Lower leg skin (tissue), 4 donors: ENCODE results near the gene SNRNP70. TPM values are rescaled to one million over a fixed set of nuclear protein-coding genes. Genes with fewer than 3 reads are reported as not detected.

Experiments
- DNase-seq, 2 donors: peaks; one replicate each; pipeline ENCODE4 v3.0.0-alpha.2; 2019; ENCODE audit warnings: low spot score in 2 of 2
- H3K4me3 ChIP-seq: fragments of 200-600 bp; sonication (generic); 2 replicates; pipeline ENCODE4 v1.5.1; 2017; ENCODE audit warnings: mild to moderate bottlenecking, low read depth; ENCODE audit not compliant: poor library complexity, severe bottlenecking
- CTCF ChIP-seq, 3 donors: fragments of 450-650 bp; IDR thresholded peaks; one replicate each; pipeline ENCODE4 v1.5.1; 2016; ENCODE audit warnings: antibody characterized with exemption in 3 of 3, mild to moderate bottlenecking in 3 of 3, moderate library complexity in 2 of 3
- POLR2A ChIP-seq, 2 donors: fragments of 450-650 bp; IDR thresholded peaks; one replicate each; pipeline ENCODE4 v1.6.1; 2016 to 2017; ENCODE audit warnings: antibody characterized with exemption in 2 of 2, mild to moderate bottlenecking in 1 of 2, moderate library complexity in 1 of 2
- WGBS, 2 donors: methylation state at CpG; one replicate each; pipeline ENCODE4 v1.1.5; 2018; 5-methylcytosine and 5-hydroxymethylcytosine counted together
- intact Hi-C: fragments of 100-400 bp; cut with DNase I; formaldehyde crosslinking; loops from one replicate; pipeline ENCODE4 v1.15.0; 2023; ENCODE audit warnings: low total_unique reads
- total RNA-seq, 4 donors: library from RNA; depleted of rRNA; stranded (reverse); fragments of >200 nt; gene quantifications; one replicate each; pipeline ENCODE4 v1.1.0, GENCODE V29; 2016

Gene SNRNP70
- total RNA-seq, 4 donors from 2014 or later: 172 to 375 (median 285) TPM

- TF ChIP-seq POLR2A (IDR thresholded peaks at IDR 0.05) (no peak), CTCF (IDR thresholded peaks at IDR 0.05) (no peak)
- 1 to 2% methylated on average over 31 to 58 of the region's 66 CpGs for WGBS, 2 donors
- intact Hi-C loops: no loop called here
- DNase-seq: peak in 1 of 2 donors; percentile 90
- peak within 1 kb of the TSS; percentile 52 for H3K4me3 ChIP-seq
These were observed 28.7 kb downstream of the SNRNP70 start, which contains the start of gene LIN7B for GRCh38 chr19:49113762-49114629. Gene LIN7B, plus strand, starts transcription at chr19:49114370. Its CDS starts 35 bp downstream, at chr19:49114405.

- 14 to 16% methylated on average over 25 to 39 of the region's 68 CpGs for WGBS, 2 donors
- H3K4me3 ChIP-seq: peak overlapping the region; percentile 52
- TF ChIP-seq CTCF (IDR thresholded peaks at IDR 0.05): no peak
- TF ChIP-seq POLR2A (IDR thresholded peaks at IDR 0.05): no peak
- DNase-seq: peak; percentile 52 to 91
- intact Hi-C loops: no loop called here
These were observed 29.5 kb downstream of the SNRNP70 start for GRCh38 chr19:49114630-49115363.

GRCh38 chr19:49116544-49116943 is 31.3 kb downstream of the SNRNP70 start:
- no peak overlapping the region for H3K4me3 ChIP-seq
- TF ChIP-seq CTCF (IDR thresholded peaks at IDR 0.05) (no peak), POLR2A (IDR thresholded peaks at IDR 0.05) (no peak)
- 58 to 75% methylated on average over 1 of the region's 1 CpG for WGBS, 2 donors
- intact Hi-C loops: no loop called here
- no peak for DNase-seq

GRCh38 chr19:49117677-49118564 is 32.7 kb downstream of the SNRNP70 start:
- 51 to 52% methylated on average over 19 to 24 of the region's 26 CpGs for WGBS, 2 donors
- no peak for TF ChIP-seq CTCF (IDR thresholded peaks at IDR 0.05)
- no peak for TF ChIP-seq POLR2A (IDR thresholded peaks at IDR 0.05)
- H3K4me3 ChIP-seq: peak overlapping the region; percentile 30
- intact Hi-C loops: no loop called here
- DNase-seq: no peak
